ENCODE measurements around the gene NKTR.

- TF ChIP-seq POLR2A (IDR thresholded peaks at IDR 0.05; ENCODE audit: low read length) = no peak
- no peak for TF ChIP-seq GATA1 (IDR thresholded peaks at IDR 0.05; ENCODE audit: low read depth, low read length)
Measured at GRCh38 chr3:42680806-42681205, 80.3 kb downstream of the NKTR start.

Measured in erythroblast (primary cell).